CD14-positive monocyte (primary cell): ENCODE measurements around the gene BHMT. TPM values are rescaled to one million over a fixed set of nuclear protein-coding genes. Genes with fewer than 3 reads are reported as not detected.

Experiments
- DNase-seq, 3 donors: peaks; one replicate each; pipeline ENCODE4 v3.0.0-alpha.2; 2011 to 2022
- H2AFZ ChIP-seq: 2 replicates; pipeline ENCODE4 v1.6.0; 2012; ENCODE audit warnings: mild to moderate bottlenecking, low read depth, low read length, inconsistent platforms; ENCODE audit not compliant: insufficient read depth, poor library complexity, severe bottlenecking
- H3K27ac ChIP-seq, 2 donors: 1 replicate in 1 of 2; 2 replicates in 1 of 2; pipeline ENCODE4 v1.5.1; 2012 to 2013; ENCODE audit warnings: low read length in 2 of 2, control low read depth in 1 of 2, inconsistent platforms in 1 of 2, low read depth in 1 of 2, mild to moderate bottlenecking in 1 of 2
- H3K27me3 ChIP-seq, 2 donors: one replicate each; pipeline versions ENCODE4 v1.6.0 to v1.6.1; 2011 to 2013; ENCODE audit warnings: low read length in 2 of 2; ENCODE audit not compliant: control insufficient read depth in 2 of 2, insufficient read depth in 2 of 2
- H3K36me3 ChIP-seq, 2 donors: replicated peaks in 1 of 2; 1 replicate in 1 of 2; 2 replicates in 1 of 2; pipeline versions ENCODE4 v1.5.1 to v1.6.1; 2012 to 2013; ENCODE audit warnings: low read length in 2 of 2, control low read depth in 1 of 2, inconsistent platforms in 1 of 2, mild to moderate bottlenecking in 1 of 2; ENCODE audit not compliant: insufficient read depth in 2 of 2, control insufficient read depth in 1 of 2
- H3K4me1 ChIP-seq, 2 donors: 1 replicate in 1 of 2; 2 replicates in 1 of 2; pipeline versions ENCODE4 v1.5.1 to v1.6.1; 2012 to 2013; ENCODE audit warnings: low read length in 2 of 2, control low read depth in 1 of 2, inconsistent platforms in 1 of 2, mild to moderate bottlenecking in 1 of 2, moderate library complexity in 1 of 2; ENCODE audit not compliant: insufficient read depth in 2 of 2, control insufficient read depth in 1 of 2
- H3K4me2 ChIP-seq: replicated peaks from 2 replicates; pipeline ENCODE3; 2012; ENCODE audit warnings: low read length, moderate library complexity, mild to moderate bottlenecking; ENCODE audit not compliant: poor library complexity, severe bottlenecking; ENCODE audit errors: extremely low read depth
- H3K4me3 ChIP-seq, 3 experiments: fragments of 200-600 bp in 1 of 3; sonication (generic) in 1 of 3; replicated peaks in 1 of 3; 1 replicate in 2 of 3; 2 replicates in 1 of 3; pipeline ENCODE4 v1.5.1; 2011 to 2013; ENCODE audit warnings: low read length in 3 of 3, mild to moderate bottlenecking in 3 of 3, control low read depth in 2 of 3, low read depth in 2 of 3, inconsistent platforms in 1 of 3, moderate library complexity in 1 of 3
- H3K79me2 ChIP-seq: 2 replicates; pipeline ENCODE4 v1.6.0; 2012; ENCODE audit warnings: mild to moderate bottlenecking, control low read depth, inconsistent platforms, low read length, moderate library complexity; ENCODE audit not compliant: insufficient read depth
- H3K9ac ChIP-seq: 2 replicates; pipeline ENCODE4 v1.6.0; 2017; ENCODE audit warnings: low read length, mild to moderate bottlenecking; ENCODE audit not compliant: insufficient read depth, poor library complexity, severe bottlenecking
- H3K9me3 ChIP-seq, 2 donors: replicated peaks in 1 of 2; 1 replicate in 1 of 2; 2 replicates in 1 of 2; pipeline versions ENCODE4 v1.5.1 to v1.6.1; 2012 to 2013; ENCODE audit warnings: low read length in 2 of 2, control low read depth in 1 of 2; ENCODE audit not compliant: control insufficient read depth in 1 of 2, insufficient read depth in 1 of 2
- H4K20me1 ChIP-seq: 2 replicates; pipeline ENCODE4 v1.6.0; 2012; ENCODE audit warnings: mild to moderate bottlenecking, low read length, control low read depth, moderate library complexity; ENCODE audit not compliant: insufficient read depth
- H3K27ac Mint-ChIP-seq, 7 donors: one replicate each; pipeline ENCODE4 v1.8.0; 2020; ENCODE audit warnings: mild to moderate bottlenecking in 7 of 7, mixed read lengths in 7 of 7, moderate library complexity in 6 of 7, inconsistent platforms in 2 of 7
- H3K27me3 Mint-ChIP-seq, 3 donors: one replicate each; pipeline ENCODE4 v1.8.0; 2021 to 2022; ENCODE audit warnings: low read depth in 3 of 3, mild to moderate bottlenecking in 3 of 3, mixed read lengths in 3 of 3, moderate library complexity in 3 of 3, inconsistent platforms in 1 of 3
- H3K36me3 Mint-ChIP-seq, 2 donors: one replicate each; pipeline ENCODE4 v1.8.0; 2020; ENCODE audit warnings: mixed read lengths in 2 of 2, inconsistent platforms in 1 of 2, mild to moderate bottlenecking in 1 of 2
- H3K4me1 Mint-ChIP-seq: one replicate; pipeline ENCODE4 v1.8.0; 2020; ENCODE audit warnings: mild to moderate bottlenecking, mixed read lengths
- H3K4me3 Mint-ChIP-seq, 2 donors: one replicate each; pipeline ENCODE4 v1.8.0; 2020; ENCODE audit warnings: mild to moderate bottlenecking in 2 of 2, mixed read lengths in 2 of 2, moderate library complexity in 1 of 2
- H3K9me3 Mint-ChIP-seq, 7 donors: one replicate each; pipeline ENCODE4 v1.8.0; 2020 to 2022; ENCODE audit warnings: mixed read lengths in 7 of 7, mild to moderate bottlenecking in 6 of 7, moderate library complexity in 6 of 7, inconsistent platforms in 2 of 7
- intact Hi-C, 2 donors: fragments of 100-400 bp; cut with micrococcal nuclease; formaldehyde crosslinking; loops; one replicate each; pipeline versions ENCODE4 v1.15.0 to v1.15.1; 2023
- polyA plus RNA-seq, 3 donors: library from polyadenylated mRNA; depleted of rRNA in 1 of 3; unstranded in 2 of 3; stranded (reverse) in 1 of 3; fragments of 300-500 nt in 2 of 3; fragments of >200 nt in 1 of 3; fragmentation: Illumina TruSeq in 2 of 3; gene quantifications; 1 replicate in 2 of 3; 2 replicates in 1 of 3; pipeline ENCODE4 v1.2.3, GENCODE V29; 2012 to 2021
- TF ChIP-seq, protein P1 (sequence below): fragments of 200-600 bp; IDR thresholded peaks from one replicate; pipeline ENCODE4 v1.8.0; 2022; ENCODE audit warnings: antibody characterized with exemption, mild to moderate bottlenecking

The BHMT gene
- polyA plus RNA-seq, 3 donors = not detected

DNA sequence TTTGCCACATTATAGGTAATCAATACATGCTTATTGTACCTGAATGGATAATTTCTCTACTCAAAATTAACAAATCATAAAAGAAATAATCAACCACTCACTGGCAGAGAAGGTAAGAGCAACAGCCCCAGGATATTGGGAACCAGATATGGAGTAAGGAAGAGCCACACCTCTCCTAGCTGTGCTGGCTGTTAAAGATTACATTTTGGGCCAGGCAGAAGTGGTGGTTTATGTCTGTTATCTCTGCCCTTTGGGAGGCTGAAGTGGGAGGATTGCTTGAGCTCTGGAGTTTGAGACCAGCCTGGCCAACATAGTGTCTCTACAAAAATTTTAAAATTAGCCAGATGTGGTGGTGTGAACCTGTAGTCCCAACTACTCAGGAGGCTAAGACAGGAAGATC, 56.4 kb downstream of the BHMT start:
- Histone ChIP-seq H3K9me3 (peaks cover 0 to 4% of the 10 kb centered on the region in 2 donors), H3K27ac (no peak overlapping the region), H3K4me2 (no peak overlapping the region), H3K4me3 (no peak overlapping the region), H3K79me2 (no peaks in the 10 kb centered on the region), H3K4me1 (no peaks in the 10 kb centered on the region), H3K36me3 (no peaks in the 10 kb centered on the region), H3K9ac (no peak overlapping the region), H3K27me3 (no peaks in the 10 kb centered on the region), H2AFZ (no peak overlapping the region), H4K20me1 (no peaks in the 10 kb centered on the region)
- H3K4me1 Mint-ChIP-seq = no peaks in the 10 kb centered on the region
- no peaks in the 10 kb centered on the region for H3K36me3 Mint-ChIP-seq
- H3K27me3 Mint-ChIP-seq = peaks cover 0 to 3% (median 2%) of the 10 kb centered on the region in 3 donors
- peaks cover 0 to 10% (median 4%) of the 10 kb centered on the region in 7 donors for H3K9me3 Mint-ChIP-seq
- H3K4me3 Mint-ChIP-seq = no peak overlapping the region
- no peak overlapping the region for H3K27ac Mint-ChIP-seq
- DNase-seq = no peak
- TF ChIP-seq, protein P1, sequence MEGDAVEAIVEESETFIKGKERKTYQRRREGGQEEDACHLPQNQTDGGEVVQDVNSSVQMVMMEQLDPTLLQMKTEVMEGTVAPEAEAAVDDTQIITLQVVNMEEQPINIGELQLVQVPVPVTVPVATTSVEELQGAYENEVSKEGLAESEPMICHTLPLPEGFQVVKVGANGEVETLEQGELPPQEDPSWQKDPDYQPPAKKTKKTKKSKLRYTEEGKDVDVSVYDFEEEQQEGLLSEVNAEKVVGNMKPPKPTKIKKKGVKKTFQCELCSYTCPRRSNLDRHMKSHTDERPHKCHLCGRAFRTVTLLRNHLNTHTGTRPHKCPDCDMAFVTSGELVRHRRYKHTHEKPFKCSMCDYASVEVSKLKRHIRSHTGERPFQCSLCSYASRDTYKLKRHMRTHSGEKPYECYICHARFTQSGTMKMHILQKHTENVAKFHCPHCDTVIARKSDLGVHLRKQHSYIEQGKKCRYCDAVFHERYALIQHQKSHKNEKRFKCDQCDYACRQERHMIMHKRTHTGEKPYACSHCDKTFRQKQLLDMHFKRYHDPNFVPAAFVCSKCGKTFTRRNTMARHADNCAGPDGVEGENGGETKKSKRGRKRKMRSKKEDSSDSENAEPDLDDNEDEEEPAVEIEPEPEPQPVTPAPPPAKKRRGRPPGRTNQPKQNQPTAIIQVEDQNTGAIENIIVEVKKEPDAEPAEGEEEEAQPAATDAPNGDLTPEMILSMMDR = no peak
- intact Hi-C loops = no loop called here

DNA sequence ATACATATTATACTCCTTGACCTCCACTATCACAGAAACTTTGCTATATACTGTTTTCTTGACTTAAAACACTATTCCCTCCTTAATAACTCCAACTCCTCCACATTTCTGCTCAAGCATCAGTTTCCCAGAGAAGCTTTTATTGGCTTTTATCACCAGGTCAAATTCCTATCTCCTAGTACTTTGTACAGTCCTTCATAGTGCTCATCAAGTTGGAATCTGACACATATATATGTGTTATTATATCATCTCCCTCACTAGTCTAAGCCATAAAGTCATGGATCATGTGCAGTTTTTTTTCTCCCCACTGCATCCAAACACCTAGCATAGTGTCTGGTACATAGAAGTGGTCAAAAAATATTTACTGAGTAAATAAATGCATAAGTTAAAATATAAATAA, 59.1 kb downstream of the BHMT start:
- Mint-ChIP-seq H3K9me3 (peaks cover 0 to 8% (median 4%) of the 10 kb centered on the region in 7 donors), H3K4me3 (no peak overlapping the region), H3K27me3 (peaks cover 0 to 3% (median 2%) of the 10 kb centered on the region in 3 donors), H3K27ac (no peak overlapping the region), H3K4me1 (no peaks in the 10 kb centered on the region), H3K36me3 (no peaks in the 10 kb centered on the region)
- peaks cover 0 to 4% of the 10 kb centered on the region in 2 donors for H3K9me3 ChIP-seq
- H3K4me1 ChIP-seq = no peaks in the 10 kb centered on the region
- intact Hi-C loops = no loop called here
- H3K79me2 ChIP-seq = no peaks in the 10 kb centered on the region
- no peaks in the 10 kb centered on the region for H3K27me3 ChIP-seq
- H3K4me2 ChIP-seq = no peak overlapping the region
- no peak overlapping the region for H3K9ac ChIP-seq
- no peak for DNase-seq
- H2AFZ ChIP-seq = no peak overlapping the region
- H3K4me3 ChIP-seq = no peak overlapping the region
- no peak overlapping the region for H3K27ac ChIP-seq
- TF ChIP-seq, protein P1 = no peak
- no peaks in the 10 kb centered on the region for H4K20me1 ChIP-seq
- H3K36me3 ChIP-seq = no peaks in the 10 kb centered on the region
